ENCODE data around the gene ZNF598. TPM values are rescaled to one million over a fixed set of nuclear protein-coding genes. Genes with fewer than 3 reads are reported as not detected.
A peak's percentile ranks its signal among the peaks of the same experiment; 100 is the strongest.

The ZNF598 gene
- total and polyA plus RNA-seq, 2 experiments from 2014 or later, result 8.5 to 48.6 TPM

DNA sequence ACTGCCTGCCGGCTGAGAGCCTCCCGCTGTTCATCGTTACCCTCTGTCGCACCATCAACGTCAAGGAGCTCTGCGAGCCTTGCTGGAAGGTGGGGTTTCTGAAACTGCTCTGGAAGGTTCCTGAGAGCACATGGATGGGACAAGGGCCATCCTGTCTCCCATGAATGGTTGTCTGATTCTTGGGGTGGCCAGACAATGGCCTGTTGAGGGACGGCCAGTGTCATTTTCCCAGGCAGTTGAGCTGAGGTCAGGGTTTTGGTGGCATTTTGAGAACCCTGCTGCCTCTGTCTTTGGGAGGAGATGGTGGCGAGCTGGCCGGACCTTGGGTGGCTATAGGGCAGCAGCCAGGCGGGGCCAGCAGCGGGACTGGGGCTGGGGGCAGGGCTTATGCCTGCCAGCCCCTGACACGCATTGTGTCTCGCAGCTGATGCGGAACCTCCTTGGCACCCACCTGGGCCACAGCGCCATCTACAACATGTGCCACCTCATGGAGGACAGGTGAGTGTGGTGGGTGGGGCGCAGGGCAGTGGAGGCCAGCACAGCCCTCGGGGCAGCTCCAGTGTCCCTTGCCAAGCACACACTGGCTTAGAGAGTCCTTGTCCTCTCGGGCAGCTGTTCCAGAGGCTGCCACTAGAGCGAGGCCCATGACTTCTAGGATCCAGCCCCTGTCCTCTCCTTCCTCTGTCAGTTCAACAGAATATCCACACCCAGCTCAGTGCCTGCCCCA is 47.2 kb upstream of the ZNF598 start:
- Histone ChIP-seq H3K9me2 (ENCODE audit: insufficient read depth) (no peaks in the 10 kb centered on the region), H3K36me3 (ENCODE audit: insufficient read depth) (no peaks in the 10 kb centered on the region; the same call in 1 of the 2 replicates), H3F3A (replicated peaks; ENCODE audit: low read depth) (no peaks in the 10 kb centered on the region), H3K27me3 (ENCODE audit: insufficient read depth) (no peaks in the 10 kb centered on the region), H3K27ac (ENCODE audit: low read depth) (no peak overlapping the region), H4K20me1 (replicated peaks; ENCODE audit: insufficient read depth) (no peaks in the 10 kb centered on the region; the same call in 1 of the 2 replicates), H2AFZ (no peak overlapping the region), H3K79me2 (replicated peaks; ENCODE audit: insufficient read depth) (no peaks in the 10 kb centered on the region), H3K4me3 (no peak overlapping the region), H3K4me1 (ENCODE audit: insufficient read depth) (no peaks in the 10 kb centered on the region), H3K4me2 (no peak overlapping the region)
- Mint-ChIP-seq H3K27ac (no peak overlapping the region), H3K27me3 (ENCODE audit: insufficient read depth, low read depth, poor library complexity) (peaks cover 5% of the 10 kb centered on the region), H3K4me3 (no peak overlapping the region), H3K36me3 (ENCODE audit: low read depth) (peaks cover 15% of the 10 kb centered on the region; the same call in 2 of the 3 replicates), H3K9me3 (no peaks in the 10 kb centered on the region), H3K4me1 (no peaks in the 10 kb centered on the region)
- ATAC-seq, result peak; percentile 75
- TF ChIP-seq NANOG (IDR thresholded peaks at IDR 0.05; ENCODE audit: borderline replicate concordance), result no peak
- no peak for TF ChIP-seq EZH2phosphoT487 (IDR thresholded peaks at IDR 0.05; ENCODE audit: unreplicated experiment)
- no peak for TF ChIP-seq JUNB (IDR thresholded peaks at IDR 0.05; ENCODE audit: unreplicated experiment)
- TF ChIP-seq, protein P1, sequence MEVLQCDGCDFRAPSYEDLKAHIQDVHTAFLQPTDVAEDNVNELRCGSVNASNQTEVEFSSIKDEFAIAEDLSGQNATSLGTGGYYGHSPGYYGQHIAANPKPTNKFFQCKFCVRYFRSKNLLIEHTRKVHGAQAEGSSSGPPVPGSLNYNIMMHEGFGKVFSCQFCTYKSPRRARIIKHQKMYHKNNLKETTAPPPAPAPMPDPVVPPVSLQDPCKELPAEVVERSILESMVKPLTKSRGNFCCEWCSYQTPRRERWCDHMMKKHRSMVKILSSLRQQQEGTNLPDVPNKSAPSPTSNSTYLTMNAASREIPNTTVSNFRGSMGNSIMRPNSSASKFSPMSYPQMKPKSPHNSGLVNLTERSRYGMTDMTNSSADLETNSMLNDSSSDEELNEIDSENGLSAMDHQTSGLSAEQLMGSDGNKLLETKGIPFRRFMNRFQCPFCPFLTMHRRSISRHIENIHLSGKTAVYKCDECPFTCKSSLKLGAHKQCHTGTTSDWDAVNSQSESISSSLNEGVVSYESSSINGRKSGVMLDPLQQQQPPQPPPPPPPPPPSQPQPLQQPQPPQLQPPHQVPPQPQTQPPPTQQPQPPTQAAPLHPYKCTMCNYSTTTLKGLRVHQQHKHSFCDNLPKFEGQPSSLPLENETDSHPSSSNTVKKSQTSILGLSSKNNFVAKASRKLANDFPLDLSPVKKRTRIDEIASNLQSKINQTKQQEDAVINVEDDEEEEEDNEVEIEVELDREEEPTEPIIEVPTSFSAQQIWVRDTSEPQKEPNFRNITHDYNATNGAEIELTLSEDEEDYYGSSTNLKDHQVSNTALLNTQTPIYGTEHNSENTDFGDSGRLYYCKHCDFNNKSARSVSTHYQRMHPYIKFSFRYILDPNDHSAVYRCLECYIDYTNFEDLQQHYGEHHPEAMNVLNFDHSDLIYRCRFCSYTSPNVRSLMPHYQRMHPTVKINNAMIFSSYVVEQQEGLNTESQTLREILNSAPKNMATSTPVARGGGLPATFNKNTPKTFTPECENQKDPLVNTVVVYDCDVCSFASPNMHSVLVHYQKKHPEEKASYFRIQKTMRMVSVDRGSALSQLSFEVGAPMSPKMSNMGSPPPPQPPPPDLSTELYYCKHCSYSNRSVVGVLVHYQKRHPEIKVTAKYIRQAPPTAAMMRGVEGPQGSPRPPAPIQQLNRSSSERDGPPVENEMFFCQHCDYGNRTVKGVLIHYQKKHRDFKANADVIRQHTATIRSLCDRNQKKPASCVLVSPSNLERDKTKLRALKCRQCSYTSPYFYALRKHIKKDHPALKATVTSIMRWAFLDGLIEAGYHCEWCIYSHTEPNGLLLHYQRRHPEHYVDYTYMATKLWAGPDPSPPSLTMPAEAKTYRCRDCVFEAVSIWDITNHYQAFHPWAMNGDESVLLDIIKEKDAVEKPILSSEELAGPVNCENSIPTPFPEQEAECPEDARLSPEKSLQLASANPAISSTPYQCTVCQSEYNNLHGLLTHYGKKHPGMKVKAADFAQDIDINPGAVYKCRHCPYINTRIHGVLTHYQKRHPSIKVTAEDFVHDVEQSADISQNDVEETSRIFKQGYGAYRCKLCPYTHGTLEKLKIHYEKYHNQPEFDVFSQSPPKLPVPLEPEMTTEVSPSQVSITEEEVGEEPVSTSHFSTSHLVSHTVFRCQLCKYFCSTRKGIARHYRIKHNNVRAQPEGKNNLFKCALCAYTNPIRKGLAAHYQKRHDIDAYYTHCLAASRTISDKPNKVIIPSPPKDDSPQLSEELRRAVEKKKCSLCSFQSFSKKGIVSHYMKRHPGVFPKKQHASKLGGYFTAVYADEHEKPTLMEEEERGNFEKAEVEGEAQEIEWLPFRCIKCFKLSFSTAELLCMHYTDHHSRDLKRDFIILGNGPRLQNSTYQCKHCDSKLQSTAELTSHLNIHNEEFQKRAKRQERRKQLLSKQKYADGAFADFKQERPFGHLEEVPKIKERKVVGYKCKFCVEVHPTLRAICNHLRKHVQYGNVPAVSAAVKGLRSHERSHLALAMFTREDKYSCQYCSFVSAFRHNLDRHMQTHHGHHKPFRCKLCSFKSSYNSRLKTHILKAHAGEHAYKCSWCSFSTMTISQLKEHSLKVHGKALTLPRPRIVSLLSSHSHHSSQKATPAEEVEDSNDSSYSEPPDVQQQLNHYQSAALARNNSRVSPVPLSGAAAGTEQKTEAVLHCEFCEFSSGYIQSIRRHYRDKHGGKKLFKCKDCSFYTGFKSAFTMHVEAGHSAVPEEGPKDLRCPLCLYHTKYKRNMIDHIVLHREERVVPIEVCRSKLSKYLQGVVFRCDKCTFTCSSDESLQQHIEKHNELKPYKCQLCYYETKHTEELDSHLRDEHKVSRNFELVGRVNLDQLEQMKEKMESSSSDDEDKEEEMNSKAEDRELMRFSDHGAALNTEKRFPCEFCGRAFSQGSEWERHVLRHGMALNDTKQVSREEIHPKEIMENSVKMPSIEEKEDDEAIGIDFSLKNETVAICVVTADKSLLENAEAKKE (CRISPR knock-in tag; IDR thresholded peaks at IDR 0.05), result no peak
- TF ChIP-seq EZH2 (IDR thresholded peaks at IDR 0.05; ENCODE audit: low read depth, unreplicated experiment), result no peak
- no peak for TF ChIP-seq ZNF114 (CRISPR knock-in tag; IDR thresholded peaks at IDR 0.05)
- no peak for TF ChIP-seq ZNF331 (CRISPR knock-in tag; IDR thresholded peaks at IDR 0.05; ENCODE audit: low read depth)
- TF ChIP-seq CREB1 (CRISPR knock-in tag; IDR thresholded peaks at IDR 0.05; ENCODE audit: low read depth), result no peak
- TF ChIP-seq POLR2AphosphoS5 (IDR thresholded peaks at IDR 0.05; ENCODE audit: low read depth), result no peak
- TF ChIP-seq, protein P2, sequence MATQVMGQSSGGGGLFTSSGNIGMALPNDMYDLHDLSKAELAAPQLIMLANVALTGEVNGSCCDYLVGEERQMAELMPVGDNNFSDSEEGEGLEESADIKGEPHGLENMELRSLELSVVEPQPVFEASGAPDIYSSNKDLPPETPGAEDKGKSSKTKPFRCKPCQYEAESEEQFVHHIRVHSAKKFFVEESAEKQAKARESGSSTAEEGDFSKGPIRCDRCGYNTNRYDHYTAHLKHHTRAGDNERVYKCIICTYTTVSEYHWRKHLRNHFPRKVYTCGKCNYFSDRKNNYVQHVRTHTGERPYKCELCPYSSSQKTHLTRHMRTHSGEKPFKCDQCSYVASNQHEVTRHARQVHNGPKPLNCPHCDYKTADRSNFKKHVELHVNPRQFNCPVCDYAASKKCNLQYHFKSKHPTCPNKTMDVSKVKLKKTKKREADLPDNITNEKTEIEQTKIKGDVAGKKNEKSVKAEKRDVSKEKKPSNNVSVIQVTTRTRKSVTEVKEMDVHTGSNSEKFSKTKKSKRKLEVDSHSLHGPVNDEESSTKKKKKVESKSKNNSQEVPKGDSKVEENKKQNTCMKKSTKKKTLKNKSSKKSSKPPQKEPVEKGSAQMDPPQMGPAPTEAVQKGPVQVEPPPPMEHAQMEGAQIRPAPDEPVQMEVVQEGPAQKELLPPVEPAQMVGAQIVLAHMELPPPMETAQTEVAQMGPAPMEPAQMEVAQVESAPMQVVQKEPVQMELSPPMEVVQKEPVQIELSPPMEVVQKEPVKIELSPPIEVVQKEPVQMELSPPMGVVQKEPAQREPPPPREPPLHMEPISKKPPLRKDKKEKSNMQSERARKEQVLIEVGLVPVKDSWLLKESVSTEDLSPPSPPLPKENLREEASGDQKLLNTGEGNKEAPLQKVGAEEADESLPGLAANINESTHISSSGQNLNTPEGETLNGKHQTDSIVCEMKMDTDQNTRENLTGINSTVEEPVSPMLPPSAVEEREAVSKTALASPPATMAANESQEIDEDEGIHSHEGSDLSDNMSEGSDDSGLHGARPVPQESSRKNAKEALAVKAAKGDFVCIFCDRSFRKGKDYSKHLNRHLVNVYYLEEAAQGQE (IDR thresholded peaks at IDR 0.05; ENCODE audit: unreplicated experiment), result no peak
- TF ChIP-seq, protein P3, sequence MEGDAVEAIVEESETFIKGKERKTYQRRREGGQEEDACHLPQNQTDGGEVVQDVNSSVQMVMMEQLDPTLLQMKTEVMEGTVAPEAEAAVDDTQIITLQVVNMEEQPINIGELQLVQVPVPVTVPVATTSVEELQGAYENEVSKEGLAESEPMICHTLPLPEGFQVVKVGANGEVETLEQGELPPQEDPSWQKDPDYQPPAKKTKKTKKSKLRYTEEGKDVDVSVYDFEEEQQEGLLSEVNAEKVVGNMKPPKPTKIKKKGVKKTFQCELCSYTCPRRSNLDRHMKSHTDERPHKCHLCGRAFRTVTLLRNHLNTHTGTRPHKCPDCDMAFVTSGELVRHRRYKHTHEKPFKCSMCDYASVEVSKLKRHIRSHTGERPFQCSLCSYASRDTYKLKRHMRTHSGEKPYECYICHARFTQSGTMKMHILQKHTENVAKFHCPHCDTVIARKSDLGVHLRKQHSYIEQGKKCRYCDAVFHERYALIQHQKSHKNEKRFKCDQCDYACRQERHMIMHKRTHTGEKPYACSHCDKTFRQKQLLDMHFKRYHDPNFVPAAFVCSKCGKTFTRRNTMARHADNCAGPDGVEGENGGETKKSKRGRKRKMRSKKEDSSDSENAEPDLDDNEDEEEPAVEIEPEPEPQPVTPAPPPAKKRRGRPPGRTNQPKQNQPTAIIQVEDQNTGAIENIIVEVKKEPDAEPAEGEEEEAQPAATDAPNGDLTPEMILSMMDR (conservative IDR thresholded peaks at IDR 0.05; ENCODE audit: low read depth in 2 of 2), result no peak; a peak in 1 of 4 replicates
- no peak for TF ChIP-seq STAT1 (IDR thresholded peaks at IDR 0.05; ENCODE audit: unreplicated experiment)
- TF ChIP-seq, protein P4, sequence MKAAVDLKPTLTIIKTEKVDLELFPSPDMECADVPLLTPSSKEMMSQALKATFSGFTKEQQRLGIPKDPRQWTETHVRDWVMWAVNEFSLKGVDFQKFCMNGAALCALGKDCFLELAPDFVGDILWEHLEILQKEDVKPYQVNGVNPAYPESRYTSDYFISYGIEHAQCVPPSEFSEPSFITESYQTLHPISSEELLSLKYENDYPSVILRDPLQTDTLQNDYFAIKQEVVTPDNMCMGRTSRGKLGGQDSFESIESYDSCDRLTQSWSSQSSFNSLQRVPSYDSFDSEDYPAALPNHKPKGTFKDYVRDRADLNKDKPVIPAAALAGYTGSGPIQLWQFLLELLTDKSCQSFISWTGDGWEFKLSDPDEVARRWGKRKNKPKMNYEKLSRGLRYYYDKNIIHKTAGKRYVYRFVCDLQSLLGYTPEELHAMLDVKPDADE (IDR thresholded peaks at IDR 0.05), result no peak
- DNase-seq (ENCODE audit: low spot score), result peak; percentile 48

Data from GM23338 (cell line).